ENCODE measurements around the gene TMPRSS13.

DNA sequence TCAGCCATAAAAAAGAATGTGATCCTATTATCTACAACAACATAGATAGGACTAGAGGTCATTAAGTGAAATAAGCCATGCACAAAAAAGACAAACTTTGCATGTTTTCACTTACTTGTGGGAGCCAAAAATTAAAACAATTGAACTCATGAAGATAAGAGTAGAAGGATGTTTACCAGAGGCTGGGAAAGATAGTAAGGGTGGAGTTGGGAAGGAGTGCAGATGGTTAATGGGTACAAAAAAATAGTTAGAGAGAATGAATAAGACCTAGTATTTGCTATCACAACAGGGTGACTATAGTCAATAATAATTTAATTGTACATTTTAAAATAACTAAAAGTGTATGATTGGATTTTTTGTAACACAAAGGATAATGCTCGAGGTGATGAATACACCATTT, 29.7 kb upstream of the TMPRSS13 start:
- TF ChIP-seq POLR2AphosphoS5 (IDR thresholded peaks at IDR 0.05) (no peak), POLR2A (IDR thresholded peaks at IDR 0.05) (no peak), EP300 (IDR thresholded peaks at IDR 0.05; ENCODE audit: low read depth) (no peak)
- TF ChIP-seq, protein P1, sequence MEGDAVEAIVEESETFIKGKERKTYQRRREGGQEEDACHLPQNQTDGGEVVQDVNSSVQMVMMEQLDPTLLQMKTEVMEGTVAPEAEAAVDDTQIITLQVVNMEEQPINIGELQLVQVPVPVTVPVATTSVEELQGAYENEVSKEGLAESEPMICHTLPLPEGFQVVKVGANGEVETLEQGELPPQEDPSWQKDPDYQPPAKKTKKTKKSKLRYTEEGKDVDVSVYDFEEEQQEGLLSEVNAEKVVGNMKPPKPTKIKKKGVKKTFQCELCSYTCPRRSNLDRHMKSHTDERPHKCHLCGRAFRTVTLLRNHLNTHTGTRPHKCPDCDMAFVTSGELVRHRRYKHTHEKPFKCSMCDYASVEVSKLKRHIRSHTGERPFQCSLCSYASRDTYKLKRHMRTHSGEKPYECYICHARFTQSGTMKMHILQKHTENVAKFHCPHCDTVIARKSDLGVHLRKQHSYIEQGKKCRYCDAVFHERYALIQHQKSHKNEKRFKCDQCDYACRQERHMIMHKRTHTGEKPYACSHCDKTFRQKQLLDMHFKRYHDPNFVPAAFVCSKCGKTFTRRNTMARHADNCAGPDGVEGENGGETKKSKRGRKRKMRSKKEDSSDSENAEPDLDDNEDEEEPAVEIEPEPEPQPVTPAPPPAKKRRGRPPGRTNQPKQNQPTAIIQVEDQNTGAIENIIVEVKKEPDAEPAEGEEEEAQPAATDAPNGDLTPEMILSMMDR (IDR thresholded peaks at IDR 0.05): no peak

Measured in transverse colon (tissue), 4 donors.